Bronchial epithelial cell (primary cell): Measurements from ENCODE around the gene PLA2G2F. TPM values are rescaled to one million over a fixed set of nuclear protein-coding genes. Genes with fewer than 3 reads are reported as not detected.

Experiments
- DNase-seq: peaks from one replicate; pipeline ENCODE4 v3.0.0-alpha.2; 2010; ENCODE audit warnings: low read depth
- FAIRE-seq: peaks from 2 replicates; lab custom pipeline; 2011; peaks lifted over from hg19 to GRCh38; lab: Jason Lieb, UNC
- H3K27me3 ChIP-seq: 2 replicates; pipeline ENCODE4 v1.5.1; 2011; ENCODE audit warnings: low read length; ENCODE audit not compliant: control insufficient read depth, insufficient read depth
- H3K36me3 ChIP-seq: 2 replicates; pipeline ENCODE4 v1.5.1; 2011; ENCODE audit warnings: low read length; ENCODE audit not compliant: control insufficient read depth, insufficient read depth
- H3K4me3 ChIP-seq: 2 replicates; pipeline ENCODE4 v1.5.1; 2011; ENCODE audit warnings: mild to moderate bottlenecking, low read depth, low read length, control low read depth
- total RNA-seq: library from RNA; depleted of rRNA; stranded (reverse); fragments of >200 nt; gene quantifications from 2 replicates; pipeline ENCODE4 v1.2.1, GENCODE V29; 2014
- TF ChIP-seq, protein P1 (sequence below): IDR thresholded peaks from 2 replicates; pipeline ENCODE4 v1.5.1; 2011; ENCODE audit warnings: mild to moderate bottlenecking, moderate library complexity, low read length, control low read depth, inconsistent platforms; ENCODE audit not compliant: insufficient read depth, severe bottlenecking

The PLA2G2F gene
- total RNA-seq, 1 donor from 2014 or later = not detected

DNA sequence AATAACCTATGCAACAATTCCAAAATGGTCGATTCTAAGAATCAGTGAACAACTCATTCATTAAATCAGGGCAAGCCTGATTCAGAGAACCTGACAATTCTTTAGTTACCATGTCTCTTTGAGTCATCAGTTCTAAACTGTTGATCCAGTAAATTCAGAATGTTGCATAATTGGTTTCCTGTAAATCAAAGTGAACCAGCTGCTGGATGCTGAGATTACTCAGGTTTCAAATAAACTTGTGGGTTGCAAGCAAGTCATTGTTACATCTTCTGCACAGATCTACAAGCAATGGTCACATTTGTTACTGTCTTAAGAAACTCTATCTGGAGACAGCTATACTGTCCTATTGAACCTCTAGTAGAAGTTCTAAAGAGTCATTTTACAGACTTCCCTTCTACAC lies 36.2 kb upstream of the PLA2G2F start:
- TF ChIP-seq, protein P1, sequence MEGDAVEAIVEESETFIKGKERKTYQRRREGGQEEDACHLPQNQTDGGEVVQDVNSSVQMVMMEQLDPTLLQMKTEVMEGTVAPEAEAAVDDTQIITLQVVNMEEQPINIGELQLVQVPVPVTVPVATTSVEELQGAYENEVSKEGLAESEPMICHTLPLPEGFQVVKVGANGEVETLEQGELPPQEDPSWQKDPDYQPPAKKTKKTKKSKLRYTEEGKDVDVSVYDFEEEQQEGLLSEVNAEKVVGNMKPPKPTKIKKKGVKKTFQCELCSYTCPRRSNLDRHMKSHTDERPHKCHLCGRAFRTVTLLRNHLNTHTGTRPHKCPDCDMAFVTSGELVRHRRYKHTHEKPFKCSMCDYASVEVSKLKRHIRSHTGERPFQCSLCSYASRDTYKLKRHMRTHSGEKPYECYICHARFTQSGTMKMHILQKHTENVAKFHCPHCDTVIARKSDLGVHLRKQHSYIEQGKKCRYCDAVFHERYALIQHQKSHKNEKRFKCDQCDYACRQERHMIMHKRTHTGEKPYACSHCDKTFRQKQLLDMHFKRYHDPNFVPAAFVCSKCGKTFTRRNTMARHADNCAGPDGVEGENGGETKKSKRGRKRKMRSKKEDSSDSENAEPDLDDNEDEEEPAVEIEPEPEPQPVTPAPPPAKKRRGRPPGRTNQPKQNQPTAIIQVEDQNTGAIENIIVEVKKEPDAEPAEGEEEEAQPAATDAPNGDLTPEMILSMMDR = no peak

DNA sequence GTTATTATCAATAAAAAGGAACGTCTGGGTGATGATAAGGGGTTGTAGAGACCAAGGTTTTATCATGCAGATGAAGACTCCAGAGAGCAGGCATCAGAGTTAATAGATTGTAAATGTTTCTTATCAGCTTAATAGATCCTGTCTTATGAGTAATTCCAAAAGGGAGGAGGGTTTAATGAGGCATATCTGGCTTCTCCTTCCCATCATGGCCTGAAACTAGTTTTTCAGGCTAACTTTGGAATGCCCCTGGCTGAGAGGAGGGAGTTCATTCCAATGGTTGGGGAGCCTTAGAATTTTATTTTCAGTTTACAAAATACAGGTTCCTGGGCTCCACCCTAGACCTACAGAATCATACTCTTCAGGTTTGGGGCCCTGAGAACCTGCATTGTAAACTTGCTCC lies 33.3 kb upstream of the PLA2G2F start:
- Histone ChIP-seq H3K36me3 (no peaks in the 10 kb centered on the region), H3K27me3 (no peaks in the 10 kb centered on the region), H3K4me3 (no peak overlapping the region)
- no peak for FAIRE-seq
- TF ChIP-seq, protein P1 = no peak
- DNase-seq = peak; percentile 38

More for the DNA sequence above, 36.2 kb upstream of the PLA2G2F start:
- Histone ChIP-seq H3K27me3 (no peaks in the 10 kb centered on the region), H3K36me3 (no peaks in the 10 kb centered on the region), H3K4me3 (no peak overlapping the region)
- FAIRE-seq (no peak), DNase-seq (peak; percentile 85)

DNA sequence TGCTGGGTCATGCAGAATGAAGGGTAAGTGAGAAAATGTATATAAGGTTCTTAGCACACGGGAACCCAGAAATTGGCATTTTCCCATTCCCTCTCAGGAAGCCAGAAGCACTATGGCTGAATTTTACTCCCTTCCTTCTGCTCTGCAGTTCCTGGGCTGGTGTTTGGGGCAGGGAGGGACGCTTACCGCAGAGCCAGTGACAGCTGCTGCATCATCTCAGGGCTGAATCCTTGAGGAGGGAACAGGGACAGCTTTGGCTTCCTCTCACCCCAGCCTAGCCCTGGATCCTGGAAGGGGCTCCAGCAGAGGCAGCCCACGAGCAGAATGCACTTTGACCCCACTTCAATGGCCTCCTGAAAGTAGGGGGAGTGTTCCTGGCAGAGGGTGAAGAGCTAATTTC lies 31.8 kb upstream of the PLA2G2F start:
- no peaks in the 10 kb centered on the region for H3K27me3 ChIP-seq
- no peak overlapping the region for H3K4me3 ChIP-seq
- no peaks in the 10 kb centered on the region for H3K36me3 ChIP-seq
- DNase-seq (no peak), FAIRE-seq (no peak)
- TF ChIP-seq, protein P1 = no peak

DNA sequence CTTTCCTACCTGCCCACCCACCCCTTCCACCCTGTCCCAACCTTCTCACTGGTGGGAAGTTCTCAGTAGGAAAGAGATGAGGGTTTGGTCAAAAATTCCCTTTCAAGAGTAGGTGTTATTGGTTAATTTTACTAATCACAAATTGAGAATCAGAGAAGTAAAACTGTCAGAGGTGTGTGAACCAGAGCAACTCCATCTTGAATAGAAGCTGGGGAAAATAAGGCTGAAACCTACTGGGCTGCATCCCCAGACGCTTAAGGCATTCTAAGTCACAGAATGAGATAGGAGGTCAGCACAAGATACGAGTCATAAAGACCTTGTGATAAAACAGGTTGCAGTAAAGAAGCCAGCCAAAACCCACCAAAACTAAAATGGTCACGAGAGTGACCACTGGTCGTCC lies 31.3 kb upstream of the PLA2G2F start:
- no peak for FAIRE-seq
- no peaks in the 10 kb centered on the region for H3K27me3 ChIP-seq
- DNase-seq = no peak

DNA sequence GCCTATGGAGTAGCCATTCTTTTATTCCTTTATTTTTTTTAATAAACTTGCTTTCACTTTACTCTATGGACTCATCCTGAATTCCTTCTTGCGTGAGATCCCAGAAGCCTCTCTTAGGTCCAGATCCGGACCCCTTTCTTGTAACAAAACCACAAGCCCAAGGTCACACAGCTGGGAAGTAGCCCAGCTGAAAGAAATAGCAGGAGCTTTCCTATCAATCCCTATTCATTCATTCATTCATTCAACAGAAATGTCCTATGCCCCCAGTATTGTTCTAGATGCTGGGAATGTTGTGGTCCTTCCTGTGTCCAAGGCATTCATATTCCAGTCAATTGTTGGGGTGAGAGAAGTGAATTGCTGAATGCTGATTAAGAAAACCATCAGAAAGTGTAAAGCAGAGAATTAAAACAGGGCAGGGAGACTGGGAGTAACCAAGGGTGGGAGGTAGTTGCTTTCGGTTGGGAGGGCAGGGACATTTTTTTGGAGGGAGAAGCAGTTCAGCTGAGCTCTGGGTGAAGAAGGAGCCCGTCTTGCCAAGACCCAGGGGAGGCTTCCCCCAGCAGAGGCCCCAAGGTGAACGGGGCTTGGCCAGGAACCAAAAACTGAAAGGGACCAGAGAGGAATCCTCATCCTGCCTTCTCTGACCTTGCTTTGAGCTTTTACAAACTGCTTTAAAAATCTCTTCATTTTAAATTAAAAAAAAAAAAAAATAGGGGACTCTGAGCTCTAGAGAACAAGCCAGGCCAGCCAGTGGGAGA lies 30.6 kb upstream of the PLA2G2F start:
- no peak for FAIRE-seq
- TF ChIP-seq, protein P1 = no peak
- H3K27me3 ChIP-seq = no peaks in the 10 kb centered on the region
- H3K4me3 ChIP-seq = no peak overlapping the region
- no peaks in the 10 kb centered on the region for H3K36me3 ChIP-seq
- no peak for DNase-seq

More for the DNA sequence above, 31.3 kb upstream of the PLA2G2F start:
- Histone ChIP-seq H3K36me3 (no peaks in the 10 kb centered on the region), H3K4me3 (no peak overlapping the region)
- TF ChIP-seq, protein P1 = no peak
